Thoracic aorta (tissue), 2 donors: ENCODE results near the gene C1QA. TPM values are rescaled to one million over a fixed set of nuclear protein-coding genes. Genes with fewer than 3 reads are reported as not detected.

Experiments
- ATAC-seq: fragments of 150-250 bp; one replicate; pipeline ENCODE4 v1.8.0; 2017; ENCODE audit warnings: low read depth; ENCODE audit not compliant: insufficient number of reproducible peaks, low FRiP score
- DNase-seq: peaks from one replicate; pipeline ENCODE4 v3.0.0-alpha.2; 2020; ENCODE audit warnings: low spot score
- H3K27ac ChIP-seq, 2 donors: fragments of 200-600 bp; sonication (generic); 1 replicate in 1 of 2; 2 replicates in 1 of 2; pipeline ENCODE4 v1.5.1; 2016; ENCODE audit warnings: mild to moderate bottlenecking in 2 of 2, moderate library complexity in 2 of 2
- H3K27me3 ChIP-seq: fragments of 200-600 bp; sonication (generic); replicated peaks from 2 replicates; pipeline ENCODE4 v1.6.0; 2016; ENCODE audit warnings: mild to moderate bottlenecking; ENCODE audit not compliant: insufficient read depth
- H3K36me3 ChIP-seq: fragments of 200-600 bp; sonication (generic); one replicate; pipeline ENCODE4 v1.5.1; 2016
- H3K4me1 ChIP-seq, 2 donors: fragments of 200-600 bp; sonication (generic); 1 replicate in 1 of 2; 2 replicates in 1 of 2; pipeline versions ENCODE4 v1.5.1 to v1.6.0; 2016; ENCODE audit warnings: low read depth in 2 of 2, mild to moderate bottlenecking in 1 of 2; ENCODE audit not compliant: control insufficient read depth in 1 of 2
- H3K4me3 ChIP-seq: fragments of 200-600 bp; sonication (generic); 2 replicates; pipeline ENCODE4 v1.5.1; 2016; ENCODE audit warnings: mild to moderate bottlenecking
- H3K9me3 ChIP-seq: fragments of 200-600 bp; sonication (generic); 2 replicates; pipeline ENCODE4 v1.5.1; 2016
- total RNA-seq, 2 donors: library from RNA; depleted of rRNA; stranded (reverse); fragments of >200 nt; gene quantifications; one replicate each; pipeline versions ENCODE4 v1.1.0 to v1.2.3, GENCODE V29; 2016
- TF ChIP-seq, protein P1 (sequence below): fragments of 200-600 bp; sonication (generic); IDR thresholded peaks from one replicate; pipeline ENCODE4 v1.5.1; 2019; ENCODE audit warnings: antibody characterized with exemption

C1QA gene
- total RNA-seq, 2 donors from 2014 or later, result 234 to 501 TPM

DNA sequence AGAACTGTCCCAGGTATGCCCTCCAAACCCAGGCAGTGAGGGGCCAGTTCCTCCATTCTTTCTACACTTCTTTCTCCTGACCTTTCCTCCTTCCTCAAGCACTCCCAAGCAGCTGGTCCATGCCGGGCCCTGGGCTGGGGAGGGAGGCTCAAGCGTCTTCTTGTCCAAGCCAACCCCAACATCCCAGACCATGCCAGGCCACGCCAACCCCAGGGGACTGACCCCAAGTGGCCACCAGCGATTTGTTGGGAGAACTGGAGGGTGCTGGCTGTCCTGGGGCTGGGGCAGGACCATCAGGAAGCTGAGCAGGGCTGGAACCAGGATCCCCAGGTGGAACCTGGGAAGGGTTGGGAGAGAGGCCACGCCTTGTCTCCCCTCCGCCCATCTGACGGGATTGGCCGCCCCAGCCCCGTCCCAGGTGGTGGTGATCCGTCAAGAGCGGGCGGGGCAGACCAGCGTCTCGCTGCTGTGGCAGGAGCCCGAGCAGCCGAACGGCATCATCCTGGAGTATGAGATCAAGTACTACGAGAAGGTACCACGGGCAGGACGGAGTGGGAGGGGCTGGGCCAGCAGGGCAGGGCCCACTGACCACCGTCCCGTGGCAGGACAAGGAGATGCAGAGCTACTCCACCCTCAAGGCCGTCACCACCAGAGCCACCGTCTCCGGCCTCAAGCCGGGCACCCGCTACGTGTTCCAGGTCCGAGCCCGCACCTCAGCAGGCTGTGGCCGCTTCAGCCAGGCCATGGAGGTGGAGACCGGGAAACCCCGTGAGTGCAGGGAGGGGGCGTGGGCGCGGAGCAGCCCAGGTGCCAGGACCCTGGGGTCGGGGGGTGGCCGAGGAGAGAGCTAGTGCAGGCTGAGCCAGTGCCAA is 43.3 kb upstream of the C1QA start:
- Histone ChIP-seq H3K27me3 (no peaks in the 10 kb centered on the region), H3K36me3 (no peaks in the 10 kb centered on the region), H3K4me3 (no peak overlapping the region), H3K4me1 (no peaks in the 10 kb centered on the region), H3K9me3 (no peaks in the 10 kb centered on the region), H3K27ac (no peak overlapping the region)
- no peak for ATAC-seq
- TF ChIP-seq, protein P1, sequence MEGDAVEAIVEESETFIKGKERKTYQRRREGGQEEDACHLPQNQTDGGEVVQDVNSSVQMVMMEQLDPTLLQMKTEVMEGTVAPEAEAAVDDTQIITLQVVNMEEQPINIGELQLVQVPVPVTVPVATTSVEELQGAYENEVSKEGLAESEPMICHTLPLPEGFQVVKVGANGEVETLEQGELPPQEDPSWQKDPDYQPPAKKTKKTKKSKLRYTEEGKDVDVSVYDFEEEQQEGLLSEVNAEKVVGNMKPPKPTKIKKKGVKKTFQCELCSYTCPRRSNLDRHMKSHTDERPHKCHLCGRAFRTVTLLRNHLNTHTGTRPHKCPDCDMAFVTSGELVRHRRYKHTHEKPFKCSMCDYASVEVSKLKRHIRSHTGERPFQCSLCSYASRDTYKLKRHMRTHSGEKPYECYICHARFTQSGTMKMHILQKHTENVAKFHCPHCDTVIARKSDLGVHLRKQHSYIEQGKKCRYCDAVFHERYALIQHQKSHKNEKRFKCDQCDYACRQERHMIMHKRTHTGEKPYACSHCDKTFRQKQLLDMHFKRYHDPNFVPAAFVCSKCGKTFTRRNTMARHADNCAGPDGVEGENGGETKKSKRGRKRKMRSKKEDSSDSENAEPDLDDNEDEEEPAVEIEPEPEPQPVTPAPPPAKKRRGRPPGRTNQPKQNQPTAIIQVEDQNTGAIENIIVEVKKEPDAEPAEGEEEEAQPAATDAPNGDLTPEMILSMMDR, result no peak
- no peak for DNase-seq

DNA sequence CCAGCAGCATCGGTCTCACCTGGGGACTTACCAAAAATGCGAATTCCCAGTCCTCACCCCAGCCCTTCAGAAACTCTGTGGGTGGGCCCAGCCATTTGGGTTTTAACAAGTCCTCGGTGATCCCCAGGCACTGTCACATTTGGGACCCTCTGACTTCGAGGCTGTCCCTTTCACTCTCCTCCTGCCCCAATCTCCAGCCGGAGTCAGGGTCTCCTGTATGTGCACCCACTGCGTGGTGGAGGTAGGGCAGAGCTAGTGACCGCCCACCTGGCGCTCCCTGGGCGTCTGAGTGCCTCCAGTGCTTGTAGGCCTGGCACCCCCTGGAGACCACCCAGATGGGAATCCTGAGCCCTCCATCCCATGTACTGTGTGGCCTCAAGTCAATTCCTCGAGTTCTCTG is 42.0 kb upstream of the C1QA start:
- no peak for DNase-seq
- TF ChIP-seq, protein P1, result no peak
- Histone ChIP-seq H3K27me3 (no peaks in the 10 kb centered on the region), H3K4me3 (no peak overlapping the region), H3K9me3 (no peaks in the 10 kb centered on the region), H3K27ac (no peak overlapping the region), H3K4me1 (no peaks in the 10 kb centered on the region), H3K36me3 (no peaks in the 10 kb centered on the region)
- no peak for ATAC-seq

DNA sequence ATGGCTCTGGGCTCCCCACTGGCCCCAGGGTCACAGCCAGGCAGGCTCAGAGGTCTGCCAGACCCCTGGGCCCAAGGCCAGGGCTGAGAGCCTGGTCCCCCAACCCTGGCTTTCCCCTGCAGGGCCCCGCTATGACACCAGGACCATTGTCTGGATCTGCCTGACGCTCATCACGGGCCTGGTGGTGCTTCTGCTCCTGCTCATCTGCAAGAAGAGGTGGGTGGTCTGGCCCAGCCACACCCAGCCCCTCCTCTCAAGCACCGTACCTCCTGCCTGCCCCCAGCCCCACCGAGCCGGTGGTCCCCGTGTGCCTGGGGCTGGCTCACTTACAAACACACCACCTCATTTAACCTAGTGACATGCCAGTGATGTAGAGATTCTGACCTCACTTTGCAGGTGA is 41.3 kb upstream of the C1QA start:
- no peaks in the 10 kb centered on the region for H3K27me3 ChIP-seq
- H3K4me3 ChIP-seq, result no peak overlapping the region
- no peak overlapping the region for H3K27ac ChIP-seq
- DNase-seq (no peak), ATAC-seq (no peak)
- no peaks in the 10 kb centered on the region for H3K4me1 ChIP-seq
- no peaks in the 10 kb centered on the region for H3K9me3 ChIP-seq
- no peaks in the 10 kb centered on the region for H3K36me3 ChIP-seq
- TF ChIP-seq, protein P1, result no peak

DNA sequence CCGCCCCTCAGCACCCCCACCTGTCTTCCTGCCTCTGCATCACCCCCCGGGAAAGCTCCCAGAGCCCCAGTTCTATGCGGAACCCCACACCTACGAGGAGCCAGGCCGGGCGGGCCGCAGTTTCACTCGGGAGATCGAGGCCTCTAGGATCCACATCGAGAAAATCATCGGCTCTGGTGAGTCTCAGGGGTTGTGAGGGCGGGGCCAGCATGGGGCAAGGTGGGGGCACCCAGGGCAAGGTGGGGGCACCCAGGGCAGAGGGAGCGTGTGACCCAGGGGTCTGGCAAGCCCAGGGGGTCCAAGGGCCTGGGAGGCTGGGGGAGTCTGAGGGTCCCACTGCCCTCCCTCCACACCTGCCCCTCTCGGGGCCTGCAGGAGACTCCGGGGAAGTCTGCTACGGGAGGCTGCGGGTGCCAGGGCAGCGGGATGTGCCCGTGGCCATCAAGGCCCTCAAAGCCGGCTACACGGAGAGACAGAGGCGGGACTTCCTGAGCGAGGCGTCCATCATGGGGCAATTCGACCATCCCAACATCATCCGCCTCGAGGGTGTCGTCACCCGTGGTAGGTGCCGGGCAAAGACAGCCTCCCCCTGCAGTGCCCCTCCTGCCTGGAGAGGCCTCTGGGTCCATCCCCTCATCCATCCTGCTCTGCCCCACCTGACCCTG is 39.0 kb upstream of the C1QA start:
- DNase-seq (no peak), ATAC-seq (no peak)
- Histone ChIP-seq H3K36me3 (no peaks in the 10 kb centered on the region), H3K27ac (no peak overlapping the region), H3K27me3 (no peaks in the 10 kb centered on the region), H3K4me1 (no peaks in the 10 kb centered on the region), H3K9me3 (no peaks in the 10 kb centered on the region), H3K4me3 (no peak overlapping the region)
- TF ChIP-seq, protein P1, result no peak

DNA sequence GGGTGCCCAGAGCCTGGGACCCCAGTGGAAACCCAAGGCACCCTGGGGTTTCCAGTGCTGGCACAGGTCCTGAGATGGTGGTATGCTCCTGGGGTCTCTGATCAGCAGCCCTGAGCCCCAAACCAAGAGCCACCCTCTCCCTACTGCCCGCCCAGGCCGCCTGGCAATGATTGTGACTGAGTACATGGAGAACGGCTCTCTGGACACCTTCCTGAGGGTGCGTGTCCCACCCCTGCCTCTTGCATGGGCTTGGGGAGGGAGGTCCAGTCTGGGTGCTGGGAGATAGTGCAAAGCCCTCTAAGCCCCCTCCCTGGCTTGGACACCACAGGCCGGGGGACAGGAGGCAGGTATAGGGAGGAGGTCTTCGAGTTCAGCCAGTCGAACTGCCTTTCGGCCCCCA is 38.4 kb upstream of the C1QA start:
- H3K36me3 ChIP-seq, result no peaks in the 10 kb centered on the region
- TF ChIP-seq, protein P1, result no peak
- H3K4me3 ChIP-seq, result no peak overlapping the region
- DNase-seq (no peak), ATAC-seq (no peak)
- no peak overlapping the region for H3K27ac ChIP-seq
- no peaks in the 10 kb centered on the region for H3K4me1 ChIP-seq
- H3K27me3 ChIP-seq, result no peaks in the 10 kb centered on the region
- no peaks in the 10 kb centered on the region for H3K9me3 ChIP-seq
